NCI-H2107 treated with DMSO at 0.1 percent for 48 hours (cell line): ENCODE measurements around the gene NFIX.

Source experiments
- DNase-seq: peaks from one replicate; lab custom pipeline; 2025; ENCODE audit not compliant: unreplicated experiment; lab: John Stamatoyannopoulos, UW

NFIX gene

DNA sequence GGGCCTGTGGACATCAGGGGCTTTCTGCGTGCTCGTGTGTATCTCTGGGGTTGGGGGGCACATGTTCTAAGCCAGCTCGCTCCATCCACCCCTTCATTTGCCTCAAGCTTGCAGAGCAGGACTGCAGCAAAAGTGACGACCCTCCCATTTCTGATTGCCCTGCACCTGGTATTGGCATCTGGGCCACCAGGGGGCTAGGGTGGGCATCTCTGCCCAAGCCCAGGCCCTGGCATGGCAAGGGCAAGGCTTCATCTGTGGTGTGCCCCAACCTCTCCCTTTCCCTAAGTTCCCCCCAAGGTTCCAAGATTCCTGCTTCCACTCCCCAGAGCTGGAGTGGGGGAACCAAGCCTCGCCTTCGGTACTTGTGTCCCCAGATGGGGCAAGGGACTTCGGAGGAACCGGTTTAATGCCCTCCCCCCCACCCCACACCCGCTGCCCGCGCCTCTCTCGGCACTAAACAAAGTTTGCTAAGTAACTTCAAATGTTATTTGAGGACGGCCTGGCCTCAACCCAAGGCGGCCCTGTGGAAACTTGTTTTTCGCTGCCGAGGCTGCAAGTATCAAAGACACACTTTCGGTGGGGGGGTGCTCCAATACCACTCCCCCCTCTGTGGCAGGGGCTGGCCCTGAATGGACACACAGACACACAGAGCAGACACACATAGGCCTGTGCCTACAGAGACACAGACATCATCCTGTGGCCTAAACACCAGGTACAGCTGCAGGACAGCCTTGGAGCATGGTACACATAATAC, 12.2 kb downstream of the NFIX start:
- DNase-seq: no peak

- no peak for DNase-seq
These were observed 13.9 kb downstream of the NFIX start for GRCh38 chr19:13008926-13009787.

DNA sequence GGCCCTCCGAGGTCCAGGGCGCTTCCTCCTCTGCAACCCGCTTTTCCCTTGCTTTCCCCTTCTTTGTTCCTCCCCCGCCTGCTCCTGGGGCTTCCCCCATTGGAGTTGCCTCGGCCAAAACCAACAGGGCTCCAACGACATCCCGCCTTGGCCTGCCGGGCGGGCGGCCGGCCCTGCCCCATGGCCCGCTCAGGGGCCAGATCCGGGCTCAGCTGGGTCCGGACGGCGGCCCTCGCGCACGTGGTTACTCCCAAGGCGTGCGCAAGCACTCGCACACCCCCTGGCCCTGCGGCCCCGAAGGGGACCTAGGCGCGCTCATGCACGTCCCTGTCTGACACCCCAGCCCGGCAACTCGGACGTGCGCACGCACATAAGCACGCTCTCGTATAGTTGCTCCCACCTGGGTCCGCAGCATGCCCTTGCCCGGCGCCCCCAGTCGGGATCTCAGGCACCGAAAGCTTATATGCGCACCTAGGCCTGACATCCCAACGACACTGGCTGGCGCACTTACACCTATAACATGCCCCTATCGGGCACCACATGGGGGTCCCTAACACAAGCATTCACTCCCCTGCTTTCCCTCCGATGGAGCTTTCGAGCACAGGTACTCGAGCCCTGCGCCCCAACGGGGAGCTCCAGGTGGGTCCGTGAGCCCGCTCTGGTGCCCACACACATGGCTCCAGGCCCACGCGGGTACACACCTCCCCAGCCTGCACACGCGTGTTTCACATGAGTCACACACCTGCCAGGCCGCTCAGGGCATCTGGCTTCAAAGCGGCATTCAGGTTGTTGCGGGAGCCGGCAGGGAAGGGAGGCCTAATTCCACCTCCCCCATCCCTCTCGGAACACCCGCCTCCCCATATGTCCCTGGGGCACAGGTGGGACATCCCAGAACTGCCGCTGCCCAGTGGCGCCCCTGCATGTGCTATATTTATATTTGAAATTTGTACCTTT, 15.0 kb downstream of the NFIX start:
- no peak for DNase-seq

DNA sequence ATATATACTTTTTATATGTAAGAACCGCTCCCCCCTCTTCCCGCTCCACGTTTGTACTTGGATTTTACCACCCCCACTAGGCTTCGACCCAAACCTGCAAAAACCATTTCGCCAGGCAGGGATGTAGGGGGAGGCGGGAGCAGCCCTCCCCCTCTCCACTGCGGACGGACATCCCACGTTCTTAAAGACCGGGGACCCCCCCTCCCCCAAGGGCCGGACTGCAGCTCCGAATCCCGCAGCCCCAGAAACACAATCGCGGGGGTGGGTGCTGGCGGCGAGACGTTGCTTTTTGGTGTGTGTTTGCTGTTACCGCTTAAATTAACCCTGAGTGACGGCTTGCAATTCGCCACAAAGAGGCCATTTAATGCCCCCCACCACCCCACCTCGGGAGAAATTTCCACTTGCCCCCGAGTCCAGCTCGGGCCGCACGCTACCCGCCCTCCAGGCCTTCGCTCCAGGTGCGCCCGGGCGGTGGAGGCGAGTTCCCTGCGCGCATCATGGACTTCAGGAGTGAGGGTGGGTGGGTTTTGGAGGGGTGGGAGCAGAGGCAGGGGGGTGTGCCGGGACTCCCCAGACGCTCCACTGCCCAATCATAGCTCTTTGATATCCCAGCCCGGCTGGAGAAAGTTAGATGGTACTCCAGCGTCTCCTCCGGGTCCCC, 15.8 kb downstream of the NFIX start:
- no peak for DNase-seq

GRCh38 chr19:13011653-13012389, 16.5 kb downstream of the NFIX start:
- DNase-seq: no peak

DNA sequence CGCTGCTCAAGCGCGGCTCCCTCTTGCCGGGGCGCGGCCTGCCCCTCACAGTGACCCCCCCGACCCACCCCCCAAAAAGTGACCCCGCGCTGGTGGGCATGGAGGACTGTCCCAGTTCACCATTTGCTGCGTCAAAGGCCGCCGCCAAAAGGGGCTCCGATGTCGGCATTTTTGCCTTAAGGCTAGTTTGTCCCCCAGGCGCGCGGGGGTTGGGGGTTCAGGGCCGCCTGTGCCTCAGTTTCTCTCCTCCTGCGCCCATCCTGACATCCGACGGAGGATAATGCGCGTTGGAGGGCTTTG, 17.1 kb downstream of the NFIX start:
- no peak for DNase-seq

DNA sequence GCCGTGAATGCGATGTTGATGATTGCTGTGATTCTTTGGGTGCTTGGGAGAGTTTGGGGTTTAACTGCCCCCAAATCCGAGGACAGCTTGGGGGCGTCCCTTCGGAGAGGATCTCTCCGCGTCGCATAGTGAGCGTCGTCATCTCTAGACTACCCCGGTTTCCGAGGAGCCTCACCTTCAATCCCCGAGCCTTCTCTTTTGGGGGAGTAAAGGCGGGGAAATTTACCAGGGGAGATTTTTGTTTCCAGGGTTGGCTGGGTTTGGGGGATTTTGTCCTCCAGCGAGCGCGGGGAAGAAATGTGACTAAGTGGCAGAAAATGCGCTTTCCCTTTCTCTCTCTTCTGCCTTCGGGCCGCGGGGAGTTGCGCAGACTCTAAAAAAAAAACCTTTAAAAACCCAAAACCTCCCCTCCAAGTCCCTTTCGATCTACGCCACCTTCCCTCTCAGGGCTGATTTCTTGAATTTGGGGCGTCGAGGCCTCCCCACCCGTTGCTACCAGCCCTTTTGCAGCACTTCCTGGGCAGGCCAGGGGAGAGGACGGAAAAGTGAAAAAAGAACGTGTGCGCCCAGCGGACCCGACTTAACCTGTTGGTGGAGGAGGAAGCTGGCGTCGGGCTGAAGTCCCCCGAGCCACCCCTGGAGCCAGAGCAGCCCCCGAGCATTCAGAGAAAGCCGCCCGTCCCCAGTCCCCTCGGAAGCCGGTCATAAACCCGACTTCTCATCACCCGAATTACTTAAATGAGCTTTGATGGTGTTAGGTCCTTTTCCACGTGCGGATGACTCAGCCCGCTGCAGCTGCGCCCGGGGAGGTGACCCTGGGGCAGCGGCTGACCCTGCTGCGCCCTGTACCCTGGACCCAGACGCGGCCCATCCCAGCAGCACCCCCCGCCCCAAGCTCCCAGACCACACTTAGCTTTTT, 17.7 kb downstream of the NFIX start:
- no peak for DNase-seq

DNA sequence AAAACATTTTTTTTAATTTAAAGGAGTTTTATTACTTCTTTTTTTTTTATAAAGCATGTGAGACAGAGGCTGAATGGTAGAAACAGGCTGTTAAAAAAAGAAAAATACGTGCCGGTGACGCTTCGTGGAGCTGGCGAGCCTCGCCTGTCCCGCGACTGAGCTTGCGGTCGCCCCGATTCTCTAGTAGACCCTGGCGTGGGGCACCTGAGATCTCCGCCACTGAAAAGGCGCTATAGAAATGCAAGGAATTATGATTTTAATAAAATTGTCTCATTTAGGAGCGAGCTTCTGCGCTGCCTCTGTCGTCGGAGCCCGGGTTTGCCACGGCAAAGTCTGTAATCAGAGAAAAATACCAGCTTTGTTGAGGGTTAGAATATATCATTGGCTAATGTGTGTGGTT, 18.4 kb downstream of the NFIX start:
- DNase-seq: no peak

DNA sequence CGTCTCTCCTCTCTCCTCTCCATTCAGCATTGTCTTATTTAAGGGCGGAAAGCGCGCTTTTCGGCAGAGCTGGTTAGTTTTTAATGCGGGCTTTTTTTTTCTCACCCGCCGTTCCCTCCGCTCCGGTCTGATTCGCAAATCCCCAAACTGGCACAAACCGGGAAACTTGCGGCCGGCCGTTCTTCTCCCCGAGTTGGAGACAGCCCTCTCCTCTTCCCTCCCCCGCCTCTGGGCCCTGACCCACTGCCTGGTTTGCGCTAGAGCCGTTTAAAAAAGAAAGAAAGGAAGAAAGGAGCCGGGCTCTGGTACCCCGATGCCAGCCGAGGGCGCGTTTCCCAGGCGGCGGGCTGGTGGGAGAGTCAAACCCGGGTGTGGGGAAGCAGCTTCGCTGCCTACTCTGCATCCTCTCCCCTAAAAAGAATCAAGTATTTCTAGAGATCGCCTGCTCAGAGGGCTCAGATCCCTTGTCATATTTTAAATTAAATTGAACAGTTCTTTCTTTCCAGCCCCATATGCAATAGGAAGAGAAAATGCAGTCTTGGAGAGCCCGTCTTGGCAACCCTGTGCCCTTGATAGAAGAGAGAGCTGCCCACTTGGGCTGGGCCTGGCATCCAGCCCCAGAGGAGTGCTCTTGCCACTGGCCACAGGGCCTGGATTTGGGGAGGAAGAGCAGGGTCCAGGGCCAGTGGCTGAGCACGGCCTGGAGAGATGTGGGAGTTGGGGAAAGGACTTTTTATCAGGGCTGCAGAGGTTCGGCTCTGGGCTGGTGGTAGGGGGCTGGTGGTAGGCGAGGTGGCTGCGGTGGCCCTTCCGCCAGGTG, 19.0 kb downstream of the NFIX start:
- DNase-seq: no peak

DNA sequence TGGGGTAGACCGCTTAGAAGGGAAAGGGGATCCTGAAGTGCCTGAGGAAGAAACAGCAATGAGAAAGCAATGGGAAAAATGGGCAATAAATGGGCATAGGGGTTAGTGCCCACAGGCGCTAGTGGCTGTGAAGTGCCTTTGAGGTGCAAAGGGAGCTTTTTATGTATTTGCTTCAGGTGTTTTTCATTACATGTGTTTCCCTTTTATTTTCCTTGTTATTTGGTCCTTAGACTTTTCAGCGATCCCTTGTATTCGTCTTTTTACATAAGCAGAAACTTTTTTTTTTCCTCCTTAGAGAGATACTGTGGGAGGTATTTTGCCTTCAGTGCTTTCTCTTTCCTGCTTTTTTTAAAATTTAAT, 19.6 kb downstream of the NFIX start:
- no peak for DNase-seq

DNA sequence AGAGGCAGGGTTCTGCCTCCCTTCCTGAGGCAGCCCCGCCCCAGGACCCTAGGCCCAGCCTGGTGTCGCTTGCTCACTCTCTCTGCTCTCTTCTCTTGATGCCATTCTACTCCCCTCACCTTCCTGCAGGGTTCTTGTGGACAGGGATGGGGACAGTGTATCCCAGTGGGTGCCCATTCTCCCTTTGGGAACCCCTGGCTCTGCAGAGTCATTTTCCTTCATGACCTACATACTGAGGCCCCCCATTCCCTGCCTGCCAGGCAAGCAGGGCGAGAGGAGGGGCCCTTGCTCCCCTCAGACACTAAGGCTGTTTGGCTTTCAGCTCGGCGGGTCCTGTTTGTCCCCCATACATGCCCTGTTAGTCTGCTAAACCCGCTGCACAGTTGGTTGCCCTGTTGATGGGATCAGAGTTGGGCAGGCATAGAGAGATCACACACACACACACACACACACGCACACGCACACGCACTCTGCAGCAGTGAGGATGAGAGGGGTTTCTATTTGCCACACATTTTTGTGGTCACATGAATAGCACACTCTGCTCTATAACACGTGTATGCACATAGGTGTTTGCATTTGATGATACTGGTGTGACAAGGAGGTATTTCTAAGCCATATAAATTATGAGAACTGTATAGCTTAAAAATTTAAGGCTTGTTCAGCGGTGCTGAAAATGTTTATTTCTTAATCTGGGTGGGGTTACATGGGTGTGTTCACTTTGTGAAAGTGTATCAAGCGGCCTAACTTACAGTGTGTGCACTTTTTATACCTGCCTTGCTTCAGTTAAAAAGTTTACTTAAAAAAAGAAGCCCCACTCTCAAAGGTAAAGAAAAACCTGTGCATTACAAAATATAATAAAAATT, 20.3 kb downstream of the NFIX start:
- no peak for DNase-seq

DNA sequence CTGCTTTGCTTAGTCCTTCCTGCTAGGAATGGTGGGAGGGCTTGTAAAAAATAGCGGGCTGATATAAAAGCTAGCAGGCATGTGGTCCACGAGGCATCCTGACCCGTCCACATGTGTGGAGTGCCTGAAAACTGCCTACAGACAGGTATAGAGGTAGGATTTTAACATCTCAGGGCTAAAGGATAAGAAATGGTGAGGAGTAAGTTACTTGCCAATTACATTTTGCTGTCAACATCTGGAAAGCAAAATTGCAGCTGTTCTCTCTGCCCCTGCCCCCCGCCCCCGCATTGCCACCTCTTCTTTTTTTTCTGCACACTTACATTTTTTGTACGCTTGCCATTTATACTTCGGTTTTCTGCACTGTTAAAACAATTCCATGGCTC, 21.0 kb downstream of the NFIX start:
- no peak for DNase-seq

- no peak for DNase-seq
These were observed 21.5 kb downstream of the NFIX start for GRCh38 chr19:13016628-13017305.

GRCh38 chr19:13017306-13018034, 22.2 kb downstream of the NFIX start:
- DNase-seq: no peak

GRCh38 chr19:13018035-13018914, 23.0 kb downstream of the NFIX start:
- DNase-seq: no peak
